Mucosa of descending colon (tissue), 3 donors: ENCODE results near the gene NUTM1. TPM values are rescaled to one million over a fixed set of nuclear protein-coding genes. Genes with fewer than 3 reads are reported as not detected.
A peak's percentile ranks its signal among the peaks of the same experiment; 100 is the strongest.

ENCODE experiments used
- ATAC-seq: fragments of 200-7000 bp; cut with Tn5 transposase; one replicate; pipeline ENCODE4 v1.9.1; 2020; ENCODE audit warnings: mild to moderate bottlenecking, moderate library complexity
- DNase-seq, 3 donors: peaks; one replicate each; pipeline ENCODE4 v3.0.0-alpha.2; 2020
- H3K36me3 ChIP-seq: fragments of 200-600 bp; one replicate; pipeline ENCODE4 v1.8.0; 2021; ENCODE audit warnings: low read depth, mild to moderate bottlenecking
- H3K4me1 ChIP-seq: fragments of 200-600 bp; one replicate; pipeline ENCODE4 v1.8.0; 2021; ENCODE audit warnings: low read depth, mild to moderate bottlenecking
- H3K4me3 ChIP-seq: fragments of 200-600 bp; one replicate; pipeline ENCODE4 v1.8.0; 2021; ENCODE audit warnings: mild to moderate bottlenecking
- H3K9me3 ChIP-seq: fragments of 200-600 bp; one replicate; pipeline ENCODE4 v1.8.0; 2021; ENCODE audit warnings: mild to moderate bottlenecking
- intact Hi-C, 2 donors: fragments of 100-400 bp; cut with DNase I in 1 of 2; cut with micrococcal nuclease in 1 of 2; formaldehyde crosslinking; loops; one replicate each; pipeline versions ENCODE4 v1.11.0 to v1.11.1; 2022; cut with DNase I, micrococcal nuclease
- long read RNA-seq, 2 donors: library from polyadenylated mRNA; unstranded; transcript quantifications; one replicate each; pipeline ENCODE4 v2.0.0, GENCODE V29; 2019 to 2021
- total RNA-seq, 3 donors: library from RNA; stranded (reverse); fragmentation: NEBNext Ultra II Directional in 2 of 3; extraction: Animal tissue kit (Norgen Biotek cat#: 25700) in 2 of 3; gene quantifications; one replicate each; pipeline versions ENCODE4 v1.2.1 to v1.2.4, GENCODE V29; 2021 to 2023
- TF ChIP-seq, protein P1 (sequence below): fragments of 200-600 bp; IDR thresholded peaks from one replicate; pipeline ENCODE4 v1.8.0; 2022; ENCODE audit warnings: antibody characterized with exemption, mild to moderate bottlenecking
- donor health status: DM: no; HTN: no; CAD: no; lungs with moderate emphysema.
- donor health status: DM: no; HTN: no; CAD: no.
- donor health status: DM: no; HTN: yes; CAD: no.

Gene NUTM1, protein sequence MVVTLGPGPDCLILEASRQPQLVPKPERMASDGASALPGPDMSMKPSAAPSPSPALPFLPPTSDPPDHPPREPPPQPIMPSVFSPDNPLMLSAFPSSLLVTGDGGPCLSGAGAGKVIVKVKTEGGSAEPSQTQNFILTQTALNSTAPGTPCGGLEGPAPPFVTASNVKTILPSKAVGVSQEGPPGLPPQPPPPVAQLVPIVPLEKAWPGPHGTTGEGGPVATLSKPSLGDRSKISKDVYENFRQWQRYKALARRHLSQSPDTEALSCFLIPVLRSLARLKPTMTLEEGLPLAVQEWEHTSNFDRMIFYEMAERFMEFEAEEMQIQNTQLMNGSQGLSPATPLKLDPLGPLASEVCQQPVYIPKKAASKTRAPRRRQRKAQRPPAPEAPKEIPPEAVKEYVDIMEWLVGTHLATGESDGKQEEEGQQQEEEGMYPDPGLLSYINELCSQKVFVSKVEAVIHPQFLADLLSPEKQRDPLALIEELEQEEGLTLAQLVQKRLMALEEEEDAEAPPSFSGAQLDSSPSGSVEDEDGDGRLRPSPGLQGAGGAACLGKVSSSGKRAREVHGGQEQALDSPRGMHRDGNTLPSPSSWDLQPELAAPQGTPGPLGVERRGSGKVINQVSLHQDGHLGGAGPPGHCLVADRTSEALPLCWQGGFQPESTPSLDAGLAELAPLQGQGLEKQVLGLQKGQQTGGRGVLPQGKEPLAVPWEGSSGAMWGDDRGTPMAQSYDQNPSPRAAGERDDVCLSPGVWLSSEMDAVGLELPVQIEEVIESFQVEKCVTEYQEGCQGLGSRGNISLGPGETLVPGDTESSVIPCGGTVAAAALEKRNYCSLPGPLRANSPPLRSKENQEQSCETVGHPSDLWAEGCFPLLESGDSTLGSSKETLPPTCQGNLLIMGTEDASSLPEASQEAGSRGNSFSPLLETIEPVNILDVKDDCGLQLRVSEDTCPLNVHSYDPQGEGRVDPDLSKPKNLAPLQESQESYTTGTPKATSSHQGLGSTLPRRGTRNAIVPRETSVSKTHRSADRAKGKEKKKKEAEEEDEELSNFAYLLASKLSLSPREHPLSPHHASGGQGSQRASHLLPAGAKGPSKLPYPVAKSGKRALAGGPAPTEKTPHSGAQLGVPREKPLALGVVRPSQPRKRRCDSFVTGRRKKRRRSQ
- total RNA-seq = not detected
- long read RNA-seq, donor 1 = 0 reads
- long read RNA-seq, donor 2 = 0 reads

DNA sequence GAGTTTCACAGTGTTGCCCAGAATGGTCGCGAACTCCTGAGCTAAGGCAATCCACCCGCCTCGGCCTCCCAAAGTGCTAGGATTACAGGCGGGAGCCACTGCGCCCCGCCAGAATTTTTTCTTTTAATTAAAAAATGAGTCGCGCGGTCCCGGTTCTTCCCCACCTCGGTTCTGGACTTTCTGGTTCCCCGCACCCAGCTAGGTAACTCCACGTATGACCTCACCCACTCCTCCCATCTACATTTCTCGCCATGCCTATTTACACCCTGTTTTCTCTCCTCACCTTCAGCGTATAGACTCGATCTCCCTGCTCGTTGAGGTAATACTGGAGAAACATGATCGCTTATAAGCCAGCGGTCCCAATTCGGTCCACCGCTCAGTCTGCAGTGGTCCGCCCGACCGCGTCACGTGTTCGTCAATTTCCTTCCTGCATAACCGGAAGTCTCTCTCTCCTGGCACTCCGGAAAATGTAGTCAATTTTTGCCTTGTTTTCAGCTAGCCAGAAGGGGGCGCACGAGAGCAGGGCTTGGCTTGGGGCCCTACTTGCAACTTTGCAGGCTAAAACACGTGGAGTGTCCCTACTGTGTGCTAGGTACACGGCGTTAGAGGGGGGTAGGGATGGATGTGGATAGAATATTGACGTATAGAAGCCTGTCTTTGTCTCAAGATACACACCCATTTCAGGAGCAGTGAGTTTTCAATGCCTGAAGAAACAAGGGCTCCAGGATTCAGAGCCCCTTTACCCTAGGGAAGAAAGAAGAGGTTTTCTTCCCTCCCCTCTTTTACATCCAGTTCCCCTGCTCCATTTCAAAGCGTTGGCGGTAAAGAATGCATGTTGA is at the start of gene NUTM1, which contains the start of gene NOP10:
NUTM1 (plus strand) TSS at position 579 of the 839 bp plus-strand sequence. CDS start 382 bp downstream, outside the sequence.
NOP10 (minus strand) TSS at position 400 of the 839 bp plus-strand sequence; CDS start at position 337, 63 bp downstream.
- peak within 1 kb of the TSS; percentile 68 for H3K4me3 ChIP-seq
- TF ChIP-seq, protein P1, sequence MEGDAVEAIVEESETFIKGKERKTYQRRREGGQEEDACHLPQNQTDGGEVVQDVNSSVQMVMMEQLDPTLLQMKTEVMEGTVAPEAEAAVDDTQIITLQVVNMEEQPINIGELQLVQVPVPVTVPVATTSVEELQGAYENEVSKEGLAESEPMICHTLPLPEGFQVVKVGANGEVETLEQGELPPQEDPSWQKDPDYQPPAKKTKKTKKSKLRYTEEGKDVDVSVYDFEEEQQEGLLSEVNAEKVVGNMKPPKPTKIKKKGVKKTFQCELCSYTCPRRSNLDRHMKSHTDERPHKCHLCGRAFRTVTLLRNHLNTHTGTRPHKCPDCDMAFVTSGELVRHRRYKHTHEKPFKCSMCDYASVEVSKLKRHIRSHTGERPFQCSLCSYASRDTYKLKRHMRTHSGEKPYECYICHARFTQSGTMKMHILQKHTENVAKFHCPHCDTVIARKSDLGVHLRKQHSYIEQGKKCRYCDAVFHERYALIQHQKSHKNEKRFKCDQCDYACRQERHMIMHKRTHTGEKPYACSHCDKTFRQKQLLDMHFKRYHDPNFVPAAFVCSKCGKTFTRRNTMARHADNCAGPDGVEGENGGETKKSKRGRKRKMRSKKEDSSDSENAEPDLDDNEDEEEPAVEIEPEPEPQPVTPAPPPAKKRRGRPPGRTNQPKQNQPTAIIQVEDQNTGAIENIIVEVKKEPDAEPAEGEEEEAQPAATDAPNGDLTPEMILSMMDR = peak; percentile 92
- intact Hi-C loops = loop anchor here in 1 of 2 donors (2.0 kb wide), 1 partner anchor 24 kb away; the partner anchor contains the start of gene LPCAT4
- H3K4me1 ChIP-seq = no peaks in the 10 kb centered on the region
- H3K36me3 ChIP-seq = no peaks in the 10 kb centered on the region
- H3K9me3 ChIP-seq = no peaks in the 10 kb centered on the region
- peak; percentile 93 to 95 (median 94) for DNase-seq
- ATAC-seq = peak; percentile 99

GRCh38 chr15:34297059-34297458 is 46.1 kb upstream of the NUTM1 start:
- ATAC-seq = no peak

GRCh38 chr15:34301058-34301457 is 42.1 kb upstream of the NUTM1 start:
- no peak for DNase-seq
- H3K9me3 ChIP-seq = no peaks in the 10 kb centered on the region
- intact Hi-C loops = no loop called here
- no peaks in the 10 kb centered on the region for H3K36me3 ChIP-seq
- ATAC-seq = no peak
- TF ChIP-seq, protein P1 = no peak
- no peak overlapping the region for H3K4me3 ChIP-seq
- no peaks in the 10 kb centered on the region for H3K4me1 ChIP-seq

More at GRCh38 chr15:34297059-34297458, 46.1 kb upstream of the NUTM1 start:
- intact Hi-C loops = no loop called here
- Histone ChIP-seq H3K4me3 (no peak overlapping the region), H3K9me3 (no peaks in the 10 kb centered on the region), H3K4me1 (no peaks in the 10 kb centered on the region), H3K36me3 (no peaks in the 10 kb centered on the region)
- no peak for DNase-seq
- TF ChIP-seq, protein P1 = no peak

DNA sequence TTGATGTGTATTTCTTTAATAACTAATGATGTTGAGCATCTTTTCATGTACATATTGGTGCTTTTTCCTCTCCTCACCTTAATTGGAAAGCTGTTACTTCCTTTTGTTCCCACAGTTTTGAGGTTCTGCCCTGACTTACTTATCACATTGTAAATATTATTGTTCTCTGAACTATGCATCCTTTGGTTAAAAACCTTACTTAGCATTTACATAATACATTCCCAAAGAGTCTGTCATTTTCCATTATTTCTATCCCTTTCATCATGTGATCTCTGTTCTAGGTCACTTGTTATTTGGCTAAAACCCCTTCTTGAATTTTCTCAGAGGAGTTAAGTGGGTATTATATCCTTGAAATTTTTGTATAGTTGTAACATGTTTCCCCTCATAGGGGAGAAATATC is 38.5 kb upstream of the NUTM1 start:
- no peak for ATAC-seq
- Histone ChIP-seq H3K9me3 (no peaks in the 10 kb centered on the region), H3K4me3 (no peak overlapping the region), H3K4me1 (no peaks in the 10 kb centered on the region), H3K36me3 (no peaks in the 10 kb centered on the region)
- no peak for DNase-seq
- TF ChIP-seq, protein P1 = no peak
- intact Hi-C loops = no loop called here
